Measurements from ENCODE around the gene HORMAD2. TPM values are rescaled to one million over a fixed set of nuclear protein-coding genes. Genes with fewer than 3 reads are reported as not detected.

The HORMAD2 gene
- polyA plus RNA-seq, 4 donors = not detected

- peak in 2 of 4 donors; percentile 22 to 43 for DNase-seq (ENCODE audit: low read depth in 4 of 4, low spot score in 3 of 4)
Measured at GRCh38 chr22:30159561-30160353, 79.5 kb downstream of the HORMAD2 start.

- no peak for DNase-seq (ENCODE audit: low read depth in 4 of 4, low spot score in 3 of 4)
Measured at GRCh38 chr22:30161051-30161469, 80.8 kb downstream of the HORMAD2 start.

GRCh38 chr22:30167296-30167695, 87.0 kb downstream of the HORMAD2 start:
- DNase-seq (ENCODE audit: low read depth in 4 of 4, low spot score in 3 of 4) = no peak

- DNase-seq (ENCODE audit: low read depth in 4 of 4, low spot score in 3 of 4) = no peak
Measured at GRCh38 chr22:30167734-30168133, 87.5 kb downstream of the HORMAD2 start.

- no peak for DNase-seq (ENCODE audit: low read depth in 4 of 4, low spot score in 3 of 4)
Measured at GRCh38 chr22:30169002-30169401, 88.7 kb downstream of the HORMAD2 start.

GRCh38 chr22:30170129-30170528, 89.9 kb downstream of the HORMAD2 start:
- no peak for DNase-seq (ENCODE audit: low read depth in 4 of 4, low spot score in 3 of 4)

GRCh38 chr22:30171008-30171407, 90.7 kb downstream of the HORMAD2 start:
- no peak for DNase-seq (ENCODE audit: low read depth in 4 of 4, low spot score in 3 of 4)

- DNase-seq (ENCODE audit: low read depth in 4 of 4, low spot score in 3 of 4) = no peak
Measured at GRCh38 chr22:30175690-30176288, 95.5 kb downstream of the HORMAD2 start.

- no peak for DNase-seq (ENCODE audit: low read depth in 4 of 4, low spot score in 3 of 4)
Measured at GRCh38 chr22:30176431-30176830, 96.2 kb downstream of the HORMAD2 start.

GRCh38 chr22:30178181-30179126, 98.2 kb downstream of the HORMAD2 start:
- DNase-seq (ENCODE audit: low read depth in 4 of 4, low spot score in 3 of 4) = no peak

- DNase-seq (ENCODE audit: low read depth in 4 of 4, low spot score in 3 of 4) = no peak
Measured at GRCh38 chr22:30180616-30181015, 100.4 kb downstream of the HORMAD2 start.

- no peak for DNase-seq (ENCODE audit: low read depth in 4 of 4, low spot score in 3 of 4)
Measured at GRCh38 chr22:30181459-30182349, 101.4 kb downstream of the HORMAD2 start.

- no peak for DNase-seq (ENCODE audit: low read depth in 4 of 4, low spot score in 3 of 4)
Measured at GRCh38 chr22:30182350-30182745, 102.1 kb downstream of the HORMAD2 start.

- no peak for DNase-seq (ENCODE audit: low read depth in 4 of 4, low spot score in 3 of 4)
Measured at GRCh38 chr22:30182815-30183214, 102.6 kb downstream of the HORMAD2 start.

- DNase-seq (ENCODE audit: low read depth in 4 of 4, low spot score in 3 of 4) = no peak
Measured at GRCh38 chr22:30183271-30183670, 103.0 kb downstream of the HORMAD2 start.

GRCh38 chr22:30183861-30184278, 103.6 kb downstream of the HORMAD2 start:
- no peak for DNase-seq (ENCODE audit: low read depth in 4 of 4, low spot score in 3 of 4)

GRCh38 chr22:30185129-30185528, 104.9 kb downstream of the HORMAD2 start:
- no peak for DNase-seq (ENCODE audit: low read depth in 4 of 4, low spot score in 3 of 4)

GRCh38 chr22:30185549-30185948, 105.3 kb downstream of the HORMAD2 start:
- no peak for DNase-seq (ENCODE audit: low read depth in 4 of 4, low spot score in 3 of 4)

GRCh38 chr22:30186041-30186440, 105.8 kb downstream of the HORMAD2 start:
- no peak for DNase-seq (ENCODE audit: low read depth in 4 of 4, low spot score in 3 of 4)

GRCh38 chr22:30186510-30186909, 106.2 kb downstream of the HORMAD2 start:
- DNase-seq (ENCODE audit: low read depth in 4 of 4, low spot score in 3 of 4) = no peak

All from left renal pelvis (tissue), 4 donors.